Body of pancreas (tissue), 4 donors: ENCODE measurements around the gene ACSL1. TPM values are rescaled to one million over a fixed set of nuclear protein-coding genes. Genes with fewer than 3 reads are reported as not detected.

Source experiments
- ATAC-seq: fragments of 150-250 bp; one replicate; pipeline ENCODE4 v1.9.1; 2016
- DNase-seq, 4 donors: peaks; one replicate each; pipeline ENCODE4 v3.0.0-alpha.2; 2019
- H3K27ac ChIP-seq, 4 donors: fragments of 200-600 bp; sonication (generic); 1 replicate in 3 of 4; 2 replicates in 1 of 4; pipeline versions ENCODE4 v1.5.1 to v1.6.1; 2016 to 2019; ENCODE audit warnings: mild to moderate bottlenecking in 1 of 4, mixed read lengths in 1 of 4, moderate library complexity in 1 of 4
- H3K27me3 ChIP-seq, 2 donors: fragments of 200-600 bp; sonication (generic); one replicate each; pipeline ENCODE4 v1.6.0; 2016; ENCODE audit warnings: mild to moderate bottlenecking in 1 of 2
- H3K36me3 ChIP-seq, 2 donors: fragments of 200-600 bp; sonication (generic); replicated peaks in 1 of 2; 2 replicates each; pipeline ENCODE4 v1.5.1; 2016; ENCODE audit warnings: low read depth in 2 of 2; ENCODE audit not compliant: insufficient read depth in 1 of 2
- H3K4me1 ChIP-seq: fragments of 200-600 bp; sonication (generic); one replicate; pipeline ENCODE4 v1.6.0; 2016
- H3K4me3 ChIP-seq, 2 donors: fragments of 200-600 bp; sonication (generic); 1 replicate in 1 of 2; 2 replicates in 1 of 2; pipeline ENCODE4 v1.5.1; 2016 to 2019
- H3K9me3 ChIP-seq, 3 donors: fragments of 200-600 bp; sonication (generic); 1 replicate in 2 of 3; 2 replicates in 1 of 3; pipeline ENCODE4 v1.5.1; 2016
- POLR2A ChIP-seq, 3 donors: fragments of 450-650 bp; IDR thresholded peaks; one replicate each; pipeline ENCODE4 v1.6.1; 2016; ENCODE audit warnings: antibody characterized with exemption in 3 of 3, mild to moderate bottlenecking in 2 of 3
- WGBS, 2 donors: methylation state at CpG; one replicate each; pipeline ENCODE4 v1.1.5; 2017; 5-methylcytosine and 5-hydroxymethylcytosine counted together
- intact Hi-C: fragments of 100-400 bp; cut with DNase I; formaldehyde crosslinking; loops from one replicate; pipeline ENCODE4 v1.15.1; 2023
- total RNA-seq, 2 donors: library from RNA; depleted of rRNA; stranded (reverse); fragments of >200 nt; gene quantifications; one replicate each; pipeline ENCODE4 v1.1.0, GENCODE V29; 2016
- TF ChIP-seq, protein P1 (sequence below), 7 experiments: fragments of 450-650 bp in 4 of 7; fragments of 200-600 bp in 3 of 7; sonication (generic) in 3 of 7; IDR thresholded peaks; one replicate each; pipeline ENCODE4 v1.5.1; 2016 to 2019; ENCODE audit warnings: antibody characterized with exemption in 7 of 7

The ACSL1 gene
- total RNA-seq, 2 donors from 2014 or later: 36.6 to 193 TPM

DNA sequence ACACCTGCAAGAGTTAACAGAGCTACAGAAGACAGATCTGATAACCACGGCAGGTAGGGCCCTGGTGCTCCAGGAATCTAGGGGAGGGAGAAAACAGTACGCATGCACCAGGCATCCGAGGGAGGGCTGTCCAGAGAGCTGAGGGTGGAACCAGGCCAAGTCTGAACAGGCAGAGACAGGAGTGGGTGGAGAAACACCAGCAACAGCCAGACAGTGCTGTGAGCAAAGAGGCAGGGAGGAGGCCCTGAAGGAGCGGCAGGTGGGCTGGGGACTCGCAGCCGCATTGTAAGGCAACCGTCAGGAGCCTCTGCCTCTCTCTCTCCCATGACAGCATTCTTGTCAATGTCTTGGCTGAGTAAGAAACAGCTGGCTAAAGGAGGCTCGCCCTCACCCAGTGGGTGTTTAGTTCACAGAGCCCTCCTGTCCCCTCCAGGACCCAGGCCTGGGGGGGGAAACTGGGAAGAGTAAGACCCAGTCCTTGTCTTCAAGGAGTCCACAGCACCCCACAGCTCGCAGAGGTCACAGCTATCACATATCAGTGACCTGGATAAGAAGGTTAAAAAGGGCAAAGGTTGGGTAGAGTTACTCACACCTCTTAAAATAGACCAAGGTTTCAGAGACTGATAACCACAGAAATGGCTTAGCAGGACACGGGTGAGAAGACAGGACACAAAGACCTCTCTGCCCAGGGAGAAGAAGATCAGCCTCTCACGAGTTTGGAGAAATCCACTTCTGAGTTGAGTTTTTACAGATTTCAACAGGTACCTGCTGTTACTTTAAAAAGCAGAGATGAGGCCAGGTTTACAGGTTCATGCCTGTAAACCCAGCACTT is 10.5 kb downstream of the ACSL1 start:
- peaks cover 47% of the 10 kb centered on the region for H3K4me1 ChIP-seq
- DNase-seq (peak; percentile 85 to 93 (median 92)), ATAC-seq (peak; percentile 91)
- no peaks in the 10 kb centered on the region for H3K27me3 ChIP-seq
- H3K4me3 ChIP-seq: no peak overlapping the region
- H3K36me3 ChIP-seq: no peaks in the 10 kb centered on the region
- intact Hi-C loops: no loop called here
- peak in 2 of 3 donors; percentile 18 to 28 for TF ChIP-seq POLR2A (IDR thresholded peaks at IDR 0.05)
- TF ChIP-seq, protein P1, sequence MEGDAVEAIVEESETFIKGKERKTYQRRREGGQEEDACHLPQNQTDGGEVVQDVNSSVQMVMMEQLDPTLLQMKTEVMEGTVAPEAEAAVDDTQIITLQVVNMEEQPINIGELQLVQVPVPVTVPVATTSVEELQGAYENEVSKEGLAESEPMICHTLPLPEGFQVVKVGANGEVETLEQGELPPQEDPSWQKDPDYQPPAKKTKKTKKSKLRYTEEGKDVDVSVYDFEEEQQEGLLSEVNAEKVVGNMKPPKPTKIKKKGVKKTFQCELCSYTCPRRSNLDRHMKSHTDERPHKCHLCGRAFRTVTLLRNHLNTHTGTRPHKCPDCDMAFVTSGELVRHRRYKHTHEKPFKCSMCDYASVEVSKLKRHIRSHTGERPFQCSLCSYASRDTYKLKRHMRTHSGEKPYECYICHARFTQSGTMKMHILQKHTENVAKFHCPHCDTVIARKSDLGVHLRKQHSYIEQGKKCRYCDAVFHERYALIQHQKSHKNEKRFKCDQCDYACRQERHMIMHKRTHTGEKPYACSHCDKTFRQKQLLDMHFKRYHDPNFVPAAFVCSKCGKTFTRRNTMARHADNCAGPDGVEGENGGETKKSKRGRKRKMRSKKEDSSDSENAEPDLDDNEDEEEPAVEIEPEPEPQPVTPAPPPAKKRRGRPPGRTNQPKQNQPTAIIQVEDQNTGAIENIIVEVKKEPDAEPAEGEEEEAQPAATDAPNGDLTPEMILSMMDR (IDR thresholded peaks at IDR 0.05): no peak
- no peaks in the 10 kb centered on the region for H3K9me3 ChIP-seq
- H3K27ac ChIP-seq: peak overlapping the region; percentile 62 to 86 (median 71)
- WGBS, 2 donors: 11 to 17% methylated on average over 7 to 11 of the region's 11 CpGs

DNA sequence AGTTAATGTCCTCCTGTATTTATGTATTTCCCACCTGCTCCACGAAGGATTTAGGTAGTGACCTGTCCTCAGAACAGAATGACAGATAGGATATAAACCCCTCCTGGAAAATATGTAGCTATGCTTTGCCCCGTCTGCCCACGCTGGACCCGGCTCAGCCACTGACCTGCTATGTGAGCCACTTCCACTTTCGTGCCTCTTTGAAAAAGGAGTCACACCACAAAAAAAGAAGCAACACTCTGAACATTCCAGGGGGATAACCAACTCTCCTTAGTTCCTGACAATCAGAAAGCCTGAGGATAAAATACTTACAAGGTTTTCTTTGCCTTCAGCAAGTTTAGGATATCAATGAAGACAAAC is 11.1 kb downstream of the ACSL1 start:
- peaks cover 47% of the 10 kb centered on the region for H3K4me1 ChIP-seq

DNA sequence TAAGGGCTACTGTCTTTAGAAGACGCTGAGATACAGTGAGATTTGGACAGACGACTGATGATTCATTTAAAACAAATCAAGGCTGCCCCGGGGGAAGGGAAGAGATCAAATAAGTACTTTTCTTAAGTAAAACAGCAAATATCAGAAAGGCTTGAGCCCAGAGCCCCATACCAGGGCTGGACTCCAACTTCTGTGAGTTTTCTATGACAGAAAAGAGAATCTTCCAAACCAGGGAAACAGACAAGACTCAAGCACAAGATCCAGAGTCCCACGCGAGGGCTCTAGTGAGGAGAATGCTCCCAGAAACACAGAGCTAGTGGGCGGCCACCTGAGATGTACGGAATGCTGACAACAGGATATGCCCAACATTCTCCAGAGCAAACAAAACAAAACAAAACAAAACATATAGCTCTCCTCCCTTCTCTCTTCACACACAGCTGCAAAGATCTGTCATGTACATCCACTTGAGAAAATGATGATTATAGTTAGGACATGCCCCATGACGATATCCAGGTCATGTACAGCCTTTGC is 13.1 kb downstream of the ACSL1 start:
- Histone ChIP-seq H3K27ac (peak overlapping the region in 3 of 4 donors; percentile 31 to 68 (median 47)), H3K4me1 (peaks cover 57% of the 10 kb centered on the region), H3K27me3 (no peaks in the 10 kb centered on the region), H3K36me3 (no peaks in the 10 kb centered on the region), H3K4me3 (no peak overlapping the region), H3K9me3 (no peaks in the 10 kb centered on the region)
- intact Hi-C loops: no loop called here
- ATAC-seq (no peak), DNase-seq (no peak)
- TF ChIP-seq, protein P1 (IDR thresholded peaks at IDR 0.05): no peak
- 66 to 72% methylated on average over 8 of the region's 8 CpGs for WGBS, 2 donors

More for the DNA sequence above, 11.1 kb downstream of the ACSL1 start:
- Histone ChIP-seq H3K27me3 (no peaks in the 10 kb centered on the region), H3K27ac (peak overlapping the region; percentile 62 to 86 (median 71)), H3K36me3 (no peaks in the 10 kb centered on the region), H3K9me3 (no peaks in the 10 kb centered on the region), H3K4me3 (no peak overlapping the region)
- DNase-seq (no peak), ATAC-seq (no peak)
- WGBS, 2 donors: 8 to 10% methylated on average over 5 of the region's 5 CpGs
- intact Hi-C loops: no loop called here
- TF ChIP-seq, protein P1 (IDR thresholded peaks at IDR 0.05): no peak
- peak in 1 of 3 donors; percentile 2 for TF ChIP-seq POLR2A (IDR thresholded peaks at IDR 0.05)

DNA sequence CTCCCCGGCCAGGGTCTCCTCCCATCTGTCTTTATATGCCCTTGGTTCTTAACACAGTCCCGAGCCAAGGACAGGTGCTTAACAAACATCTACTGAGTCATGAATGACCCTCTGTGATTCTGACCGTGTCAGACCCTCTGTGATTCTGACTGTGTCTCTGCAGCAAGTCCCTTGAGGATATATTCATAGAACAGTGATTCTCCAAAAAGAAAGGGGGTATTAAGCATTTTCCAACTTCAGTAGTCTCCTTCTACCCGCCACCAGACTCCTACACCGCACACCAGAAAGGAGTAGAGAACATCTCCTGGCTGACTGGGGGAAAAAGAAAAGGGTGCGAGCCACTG is 13.6 kb downstream of the ACSL1 start:
- Histone ChIP-seq H3K4me3 (no peak overlapping the region), H3K27me3 (no peaks in the 10 kb centered on the region), H3K4me1 (peaks cover 60% of the 10 kb centered on the region), H3K9me3 (no peaks in the 10 kb centered on the region), H3K36me3 (no peaks in the 10 kb centered on the region), H3K27ac (peak overlapping the region in 1 of 4 donors; percentile 47)
- WGBS, 2 donors: 83 to 84% methylated on average over 6 of the region's 6 CpGs
- ATAC-seq (no peak), DNase-seq (no peak)
- TF ChIP-seq, protein P1 (IDR thresholded peaks at IDR 0.05): no peak
- no peak for TF ChIP-seq POLR2A (IDR thresholded peaks at IDR 0.05)
- intact Hi-C loops: no loop called here
